DMS53 treated with DMSO at 0.1 percent for 48 hours (cell line): ENCODE results near the gene ZNF672.

Source experiments
- DNase-seq: peaks from one replicate; lab custom pipeline; 2025; ENCODE audit not compliant: unreplicated experiment; lab: John Stamatoyannopoulos, UW

ZNF672 gene

GRCh38 chr1:248831842-248832241, 6.2 kb upstream of the ZNF672 start:
- no peak for DNase-seq

DNA sequence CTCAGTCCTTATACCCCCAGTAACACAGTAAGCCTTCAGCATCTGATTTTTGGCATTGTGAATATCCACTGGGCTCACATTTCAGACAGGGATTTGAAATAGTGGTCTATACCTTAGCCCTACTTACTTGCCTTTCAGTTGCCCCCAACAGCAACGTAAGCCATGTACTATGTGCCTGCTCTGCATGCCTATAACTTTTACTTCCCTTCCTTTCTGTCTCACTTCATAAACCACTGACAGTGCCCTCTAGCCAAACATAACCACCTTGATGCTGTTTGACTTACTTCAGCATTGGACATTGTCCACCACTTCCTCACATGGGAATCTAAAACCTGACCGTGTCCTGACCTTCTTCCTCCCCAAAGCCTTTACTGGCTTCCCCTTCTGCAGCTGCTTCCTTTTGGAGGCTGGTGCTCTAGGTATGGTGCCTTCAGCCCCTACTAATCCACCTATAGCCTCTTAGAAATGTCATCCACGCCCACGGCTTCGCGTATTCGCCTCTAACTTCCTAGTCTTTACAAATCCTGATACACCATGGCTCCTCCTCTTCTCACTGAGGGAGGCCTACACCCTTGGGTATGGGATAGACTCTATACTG, 3.6 kb upstream of the ZNF672 start:
- no peak for DNase-seq

DNA sequence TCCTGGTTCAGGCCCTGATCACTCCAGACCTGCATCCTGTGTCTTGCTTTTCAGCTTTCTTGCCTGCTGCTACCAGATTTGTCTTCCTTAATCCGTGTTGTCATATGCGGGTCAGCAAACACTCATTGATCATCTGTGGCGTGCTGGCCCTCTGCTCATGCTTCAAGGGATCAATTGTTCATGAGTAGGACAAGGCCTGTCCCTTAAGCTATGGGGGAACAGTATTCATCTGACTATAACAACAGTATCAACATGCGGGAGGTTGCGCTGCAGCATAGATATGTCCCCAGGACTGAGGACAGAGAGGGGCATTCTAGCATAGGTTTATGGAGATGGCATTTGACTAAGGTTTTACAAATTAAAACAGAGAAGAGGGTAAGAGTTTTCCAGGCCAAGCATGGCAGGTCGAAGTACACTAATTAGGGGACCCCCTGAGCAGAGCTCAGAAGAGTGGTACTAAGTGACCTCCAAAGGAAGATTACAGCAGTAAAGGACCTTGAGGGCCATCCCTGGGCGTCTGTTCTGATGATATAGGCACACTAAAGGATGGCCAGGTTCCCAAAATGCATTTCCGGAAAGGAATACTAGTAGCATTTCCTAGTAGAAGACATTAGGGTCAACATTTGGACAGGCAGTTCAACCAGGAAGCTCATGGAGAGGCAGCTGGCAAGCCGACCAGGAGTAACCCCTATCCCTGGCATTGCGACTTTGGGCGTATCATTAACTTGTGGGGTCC, 811 bp upstream of the ZNF672 start:
- DNase-seq: peak; percentile 56

- peak; percentile 73 for DNase-seq
These were observed 538 bp downstream of the ZNF672 start for GRCh38 chr1:248838357-248839167.

DNA sequence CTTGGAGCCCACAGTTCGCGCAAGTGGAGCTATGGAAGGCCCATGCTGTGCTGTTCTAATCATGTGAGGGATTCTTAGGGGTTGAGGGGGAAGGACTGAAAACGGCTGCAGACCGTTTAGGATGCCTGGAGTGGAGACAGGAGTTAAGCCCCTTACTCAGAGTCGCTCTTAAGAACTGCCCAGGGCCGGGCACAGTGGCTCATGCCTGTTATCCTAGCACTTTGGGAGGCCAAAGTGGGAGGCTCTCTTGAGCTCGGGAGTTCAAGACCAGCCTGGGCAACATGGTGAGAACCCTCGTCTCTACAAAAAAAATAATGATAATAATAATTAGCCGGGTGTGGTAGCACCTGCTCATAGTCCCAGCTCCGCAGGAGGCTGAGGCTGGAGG, 1.1 kb downstream of the ZNF672 start:
- DNase-seq: no peak

- no peak for DNase-seq
These were observed 2.9 kb downstream of the ZNF672 start for GRCh38 chr1:248840946-248841345.

DNA sequence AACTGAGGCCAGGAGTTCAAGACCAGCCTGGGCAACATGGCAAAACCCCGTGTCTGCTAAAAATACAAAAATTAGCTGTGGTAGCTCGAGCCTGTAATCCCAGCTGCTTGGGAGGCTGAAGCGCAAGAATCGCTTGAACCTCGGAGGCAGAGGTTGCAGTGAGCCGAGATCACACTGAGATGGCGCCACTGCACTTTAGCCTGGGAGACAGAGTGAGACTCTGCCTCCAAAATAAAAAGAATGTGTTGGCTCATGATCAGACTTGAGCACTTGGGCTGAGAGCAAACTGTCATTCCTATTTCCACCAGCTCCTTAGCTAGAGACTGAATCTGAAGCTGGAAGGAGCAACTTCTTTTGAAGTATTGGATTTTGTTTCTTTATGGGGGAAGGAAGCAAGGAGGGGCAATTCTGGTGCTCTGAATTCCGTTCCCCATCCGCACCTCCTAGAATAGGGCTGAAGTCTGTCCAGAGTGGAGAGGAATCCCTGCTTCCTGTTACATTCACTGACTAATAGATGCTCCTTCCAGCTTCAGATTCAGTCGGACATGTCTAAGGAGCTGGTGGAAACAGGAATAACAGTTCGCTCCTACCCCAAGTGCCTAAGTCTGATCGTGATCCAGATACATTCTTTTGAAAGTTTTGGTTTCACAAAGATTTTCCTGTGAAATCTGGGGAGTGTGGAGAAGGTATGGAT, 3.8 kb downstream of the ZNF672 start:
- no peak for DNase-seq

- DNase-seq: no peak
These were observed 4.8 kb downstream of the ZNF672 start for GRCh38 chr1:248842781-248843331.

DNA sequence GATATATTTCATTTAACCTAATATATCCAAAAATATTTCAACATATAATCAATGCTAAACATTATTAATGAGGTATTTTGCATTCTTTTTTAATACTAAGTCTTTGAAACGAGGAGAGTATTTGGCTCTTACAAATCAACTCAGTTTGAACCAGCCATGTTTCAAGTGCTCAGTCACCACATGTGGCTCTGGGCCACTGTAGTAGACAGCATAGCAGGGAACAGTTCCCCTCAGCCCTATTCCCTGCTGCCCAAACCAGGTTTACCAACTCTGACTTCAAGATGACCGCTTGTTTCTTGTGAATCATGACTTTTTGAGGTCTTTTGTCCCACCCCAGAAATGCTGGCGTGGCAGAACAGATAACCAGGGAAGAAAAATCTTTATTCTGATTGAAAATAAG, 5.7 kb downstream of the ZNF672 start:
- DNase-seq: no peak

GRCh38 chr1:248844526-248844925, 6.5 kb downstream of the ZNF672 start:
- DNase-seq: no peak

- DNase-seq: no peak
These were observed 9.3 kb downstream of the ZNF672 start for GRCh38 chr1:248847181-248847955.

DNA sequence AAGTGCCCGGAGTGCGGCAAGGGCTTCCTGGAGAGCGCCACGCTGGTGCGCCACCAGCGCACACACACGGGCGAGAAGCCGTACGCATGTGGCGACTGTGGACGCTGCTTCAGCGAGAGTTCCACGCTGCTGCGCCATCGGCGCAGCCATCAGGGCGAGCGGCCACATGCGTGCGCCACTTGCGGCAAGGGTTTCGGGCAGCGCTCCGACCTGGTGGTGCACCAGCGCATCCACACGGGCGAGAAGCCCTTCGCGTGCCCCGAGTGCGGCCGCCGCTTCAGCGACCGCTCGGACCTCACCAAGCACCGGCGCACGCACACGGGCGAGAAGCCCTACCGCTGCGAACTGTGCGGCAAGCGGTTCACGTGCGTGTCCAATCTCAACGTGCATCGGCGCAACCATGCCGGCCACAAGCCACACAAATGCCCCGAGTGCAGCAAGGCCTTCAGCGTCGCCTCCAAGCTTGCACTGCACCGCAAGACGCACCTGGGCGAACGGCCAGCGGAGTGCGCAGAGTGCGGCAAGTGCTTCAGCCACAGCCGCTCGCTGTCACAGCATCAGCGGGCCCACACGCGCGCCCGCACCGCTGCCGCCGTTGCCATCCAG, 10.0 kb downstream of the ZNF672 start:
- DNase-seq: no peak

- no peak for DNase-seq
These were observed 10.6 kb downstream of the ZNF672 start for GRCh38 chr1:248848602-248849001.

GRCh38 chr1:248849152-248849551, 11.1 kb downstream of the ZNF672 start:
- no peak for DNase-seq

DNA sequence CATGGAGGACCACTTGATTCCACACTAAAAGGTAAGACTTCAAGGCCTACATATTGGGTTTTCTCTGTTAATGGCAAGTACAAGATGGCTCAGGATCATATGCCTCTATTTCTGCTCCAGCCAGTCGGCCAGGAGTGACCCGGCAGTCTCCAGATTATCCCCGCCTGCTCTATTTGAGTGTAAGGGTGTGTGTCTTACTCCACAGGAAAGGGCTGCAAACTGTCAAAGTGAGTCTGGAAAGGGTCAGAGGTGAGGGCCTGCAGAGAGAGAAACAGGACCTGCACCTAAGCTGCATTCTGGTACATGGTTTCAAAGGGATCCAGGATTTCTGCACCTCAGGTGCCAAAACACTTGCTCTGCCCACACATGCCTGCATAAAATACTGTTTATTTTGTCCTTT, 11.6 kb downstream of the ZNF672 start:
- no peak for DNase-seq

GRCh38 chr1:248850124-248850523, 12.1 kb downstream of the ZNF672 start:
- DNase-seq: no peak

DNA sequence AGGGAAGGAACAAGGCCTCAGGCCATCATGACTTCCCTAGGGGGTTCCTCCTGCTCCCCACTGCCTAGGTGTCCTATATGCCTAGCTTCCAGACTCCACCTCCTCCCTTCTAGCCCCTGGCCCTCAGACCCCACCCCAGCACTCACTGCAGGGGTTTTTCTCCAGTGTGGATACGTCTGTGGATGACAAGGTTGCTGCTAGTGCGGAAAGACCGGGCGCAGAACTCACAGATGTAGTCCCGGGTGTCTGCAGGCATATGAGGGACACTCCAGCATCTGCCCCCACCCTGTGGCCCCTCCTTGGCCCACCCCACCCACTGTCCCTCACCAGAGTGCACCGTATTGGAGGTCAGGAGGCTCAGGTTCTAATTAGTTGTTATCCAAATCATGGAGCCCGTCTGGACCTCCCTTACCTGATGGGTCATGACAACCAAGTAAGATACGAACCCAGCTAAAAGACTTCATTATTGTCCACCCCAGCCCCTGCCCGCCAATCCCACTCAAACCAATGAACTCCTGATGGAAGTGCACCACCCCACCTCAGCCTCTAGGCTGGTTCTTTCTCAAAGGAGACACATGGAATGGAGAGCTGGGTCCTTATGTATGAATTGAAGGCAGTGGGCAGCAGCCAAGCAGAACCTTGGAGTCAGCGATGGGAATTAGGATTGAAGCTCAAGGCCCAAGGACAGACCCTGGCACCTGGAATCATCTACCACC, 12.7 kb downstream of the ZNF672 start:
- DNase-seq: no peak

- no peak for DNase-seq
These were observed 13.4 kb downstream of the ZNF672 start for GRCh38 chr1:248851390-248851789.
